NCI-H460 (cell line): ENCODE measurements around the gene LIPG. TPM values are rescaled to one million over a fixed set of nuclear protein-coding genes. Genes with fewer than 3 reads are reported as not detected.

Experiments used
- DNase-seq: peaks from one replicate; pipeline ENCODE4 v3.0.0-alpha.2; 2016; ENCODE audit warnings: low read depth; ENCODE audit errors: extremely low read depth
- total RNA-seq: library from RNA; depleted of rRNA; stranded (reverse); fragments of >200 nt; shearing (Covaris generic); gene quantifications from 2 replicates; pipeline ENCODE4 v1.2.3, GENCODE V29; 2014

Gene LIPG
- total RNA-seq, 1 experiment from 2014 or later: 1.9 TPM

DNA sequence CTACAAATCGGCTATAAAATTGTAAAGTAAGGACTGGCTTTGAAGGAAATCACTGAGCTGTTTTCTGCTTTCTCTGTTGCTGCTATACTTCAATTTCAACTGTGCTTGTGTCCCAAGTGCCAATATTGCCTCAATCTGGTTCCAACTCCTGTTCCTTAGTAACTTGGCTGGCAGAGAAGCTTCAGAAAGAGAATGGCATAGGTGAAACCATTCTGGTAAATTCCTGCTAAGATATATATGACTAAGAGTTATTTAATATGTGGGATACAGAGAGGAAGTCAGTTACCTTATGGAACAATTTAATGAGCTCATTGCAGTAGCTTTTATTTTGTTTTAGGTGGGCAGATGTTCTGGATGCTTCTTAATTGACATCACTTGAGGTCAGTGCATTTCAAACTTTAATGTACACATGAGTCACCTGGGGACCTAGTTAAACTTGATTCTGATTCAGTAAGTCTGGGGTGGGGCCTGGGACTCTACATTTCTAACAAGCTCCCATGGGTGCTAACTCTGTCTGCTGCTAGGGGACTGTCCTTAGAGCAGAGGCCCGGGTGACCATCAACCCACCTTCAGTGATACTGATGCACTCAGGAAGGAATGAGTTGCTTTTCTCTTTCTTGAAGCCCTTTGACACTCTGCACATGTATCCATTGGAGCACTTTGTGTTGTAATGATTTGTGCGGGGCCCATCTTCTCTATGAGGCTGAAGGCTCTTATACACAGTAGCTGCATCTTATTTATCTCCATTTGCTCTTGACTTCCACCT lies 47.6 kb downstream of the LIPG start:
- no peak for DNase-seq

DNA sequence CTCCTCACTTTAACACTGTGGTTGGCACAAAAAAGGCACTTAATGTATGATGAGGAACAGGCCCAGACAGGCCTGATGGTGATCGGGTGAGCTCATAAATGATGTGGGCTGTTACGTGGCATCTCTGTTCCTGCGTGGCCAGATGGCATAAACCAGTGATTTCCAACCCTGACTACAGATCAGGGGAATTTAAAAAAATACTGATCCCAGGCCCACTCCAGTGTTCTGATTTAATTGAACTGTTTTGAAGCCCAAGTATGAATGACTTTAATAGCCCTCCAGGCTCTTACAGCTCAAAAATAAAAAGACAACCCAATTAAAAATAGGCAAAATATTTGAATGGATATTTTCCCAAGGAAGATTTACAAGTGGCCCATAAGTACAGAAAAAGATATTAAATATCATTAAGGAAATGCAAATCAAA lies 48.2 kb downstream of the LIPG start:
- no peak for DNase-seq

DNA sequence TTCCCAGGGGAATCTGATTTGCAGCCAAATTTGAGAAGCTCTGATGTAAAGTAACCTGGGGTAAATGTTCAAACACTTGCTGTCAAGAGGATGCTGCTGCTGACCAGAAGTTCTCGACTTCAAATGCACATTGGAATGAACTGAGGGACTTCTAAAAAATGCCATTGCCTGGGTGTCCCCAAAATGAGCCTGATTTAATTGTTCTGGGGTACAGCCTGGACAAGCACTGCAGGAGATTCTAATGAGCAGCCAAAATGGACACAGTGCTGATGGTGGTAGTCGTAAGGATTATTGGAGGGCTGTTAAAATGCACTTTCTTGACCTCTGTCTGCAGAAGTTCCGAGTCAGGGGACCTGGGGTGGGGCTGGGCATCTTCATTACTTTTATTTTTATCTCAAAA lies 49.5 kb downstream of the LIPG start:
- no peak for DNase-seq

GRCh38 chr18:49612515-49613033 lies 50.7 kb downstream of the LIPG start:
- DNase-seq: no peak

DNA sequence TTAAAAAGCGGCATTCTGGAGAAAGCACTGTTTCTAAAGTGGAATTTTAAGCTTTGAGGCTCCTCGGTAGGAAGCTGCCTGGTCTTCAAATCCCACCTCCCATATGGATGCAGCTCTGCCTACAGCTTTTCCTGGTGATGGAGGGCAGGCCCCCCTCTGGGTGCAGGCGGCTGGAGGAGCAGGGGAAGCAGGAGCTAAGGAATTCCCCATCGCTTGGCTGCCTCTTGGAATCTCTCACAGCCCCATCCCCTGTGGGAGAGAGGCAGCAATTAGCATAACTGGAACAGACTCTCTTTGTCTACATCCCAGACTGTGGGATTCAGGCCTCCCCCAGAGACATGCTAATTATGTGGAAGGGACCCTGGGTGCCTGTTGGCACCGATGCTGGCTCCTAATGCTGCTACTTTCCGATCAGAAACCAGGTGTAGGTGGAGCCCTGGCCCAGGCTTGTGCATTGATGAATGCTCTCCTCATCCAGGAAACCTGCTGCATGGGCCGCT lies 51.3 kb downstream of the LIPG start:
- DNase-seq: no peak

GRCh38 chr18:49613641-49614151 lies 51.8 kb downstream of the LIPG start:
- no peak for DNase-seq

GRCh38 chr18:49616618-49617328 lies 54.9 kb downstream of the LIPG start:
- no peak for DNase-seq

GRCh38 chr18:49617329-49617695 lies 55.5 kb downstream of the LIPG start:
- DNase-seq: no peak

DNA sequence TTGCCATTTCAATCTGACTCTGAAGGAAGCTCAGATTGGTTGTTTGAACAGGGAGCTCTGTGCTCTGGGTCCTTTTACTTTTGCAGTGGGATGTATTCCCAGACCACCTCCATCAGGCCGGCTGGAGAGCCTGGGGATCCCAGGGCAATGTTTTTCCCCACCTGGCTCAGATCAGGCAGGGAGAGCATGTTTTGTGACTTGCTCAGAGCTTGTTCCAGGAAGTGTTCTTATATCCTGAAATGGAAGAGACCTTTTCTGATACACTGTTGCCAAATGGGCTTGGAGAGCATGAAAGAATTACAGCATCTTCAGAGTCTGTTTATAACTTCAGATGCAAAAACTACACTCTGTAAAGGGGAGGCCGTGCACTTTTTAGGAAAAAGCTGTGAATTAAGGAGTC lies 56.0 kb downstream of the LIPG start:
- DNase-seq: no peak

DNA sequence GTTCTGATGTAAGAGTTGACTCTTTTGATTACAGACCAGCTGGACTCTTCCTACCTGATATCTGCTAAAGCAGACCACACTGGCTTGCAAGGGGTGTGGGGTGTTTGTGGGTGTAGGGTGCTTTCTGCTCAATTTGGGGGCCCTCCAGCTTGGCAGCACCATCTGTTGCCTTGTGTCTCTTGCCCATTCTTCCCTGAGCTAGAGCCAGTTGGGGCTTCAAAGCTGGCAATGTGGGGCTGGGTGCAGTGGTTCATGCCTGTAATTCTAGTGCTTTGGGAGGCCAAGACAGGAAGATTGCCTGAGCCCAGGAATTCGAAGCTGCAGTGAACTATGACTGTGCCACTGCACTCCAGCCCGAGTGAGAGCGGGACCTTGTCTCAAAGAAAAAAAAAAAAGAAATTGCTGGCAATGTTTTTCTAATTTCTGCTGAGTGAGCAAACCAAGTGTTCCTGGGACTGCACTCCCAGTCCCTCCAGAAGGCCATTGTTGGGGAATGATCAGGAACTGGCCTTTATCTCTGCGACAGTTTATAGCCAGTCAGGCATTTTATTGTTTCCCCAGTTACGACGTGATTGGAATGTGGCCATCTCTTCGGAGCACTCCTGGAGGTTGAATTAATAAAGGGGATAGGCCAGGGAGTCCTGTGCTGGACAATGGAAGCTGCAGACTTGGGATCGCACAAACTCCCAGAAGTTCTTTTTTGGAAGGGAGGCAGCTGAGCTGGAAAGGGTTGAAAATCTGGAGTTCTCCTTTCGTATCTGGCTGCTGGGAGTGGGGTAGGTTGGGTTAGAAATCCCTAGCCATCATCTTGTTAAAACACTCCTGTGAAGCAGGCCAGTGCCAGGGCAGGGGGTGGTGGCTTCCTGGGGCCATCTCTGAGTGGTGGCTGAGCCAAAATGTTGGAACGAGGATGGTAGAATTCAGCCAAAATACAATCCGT lies 57.2 kb downstream of the LIPG start:
- no peak for DNase-seq

- no peak for DNase-seq
Measured at GRCh38 chr18:49619801-49620200, 57.9 kb downstream of the LIPG start.

- DNase-seq: no peak
Measured at GRCh38 chr18:49621301-49621700, 59.4 kb downstream of the LIPG start.

DNA sequence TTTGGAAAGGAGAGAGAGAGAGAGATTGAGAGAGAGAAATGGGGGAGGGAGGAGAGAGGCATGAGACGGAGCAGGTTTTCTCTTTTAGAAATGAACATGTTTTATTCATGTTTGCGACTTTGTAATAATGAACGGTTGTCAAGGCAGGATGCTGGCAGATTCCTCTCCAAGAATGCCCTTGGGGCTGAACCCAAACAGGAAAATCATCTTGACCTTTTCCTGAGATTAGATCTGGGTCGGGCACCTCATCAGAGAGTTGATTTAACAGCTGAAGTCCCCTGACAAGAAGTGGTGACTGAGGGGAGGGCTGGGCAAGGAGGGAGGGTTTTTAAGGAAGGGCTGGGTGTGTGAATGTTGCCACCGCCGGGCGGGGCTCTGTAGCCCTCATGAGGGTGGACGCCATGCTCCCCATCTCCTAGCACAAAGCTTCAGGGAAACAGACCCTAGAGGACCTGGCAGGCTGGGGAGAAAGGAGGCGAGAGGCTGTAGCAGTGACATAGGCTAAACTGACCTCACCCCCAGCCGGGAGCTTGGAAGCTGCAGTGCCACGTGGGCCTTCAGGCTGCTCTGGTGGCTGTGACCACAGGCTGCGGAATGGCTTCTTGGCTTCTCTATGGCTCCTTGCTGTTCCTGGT lies 60.0 kb downstream of the LIPG start:
- DNase-seq: no peak

- no peak for DNase-seq
Measured at GRCh38 chr18:49623571-49623970, 61.7 kb downstream of the LIPG start.

- DNase-seq: no peak
Measured at GRCh38 chr18:49625021-49625691, 63.3 kb downstream of the LIPG start.

- no peak for DNase-seq
Measured at GRCh38 chr18:49626842-49627467, 65.1 kb downstream of the LIPG start.

GRCh38 chr18:49628119-49628518 lies 66.3 kb downstream of the LIPG start:
- no peak for DNase-seq

GRCh38 chr18:49628881-49629795 lies 67.3 kb downstream of the LIPG start:
- DNase-seq: no peak
